ENCODE data around the gene PRDM16.

Gene PRDM16

GRCh38 chr1:3461238-3461933 is 392.4 kb downstream of the PRDM16 start:
- TF ChIP-seq CTCF (IDR thresholded peaks at IDR 0.05; ENCODE audit: borderline replicate concordance, insufficient read depth, low read depth, low read length), result no peak
- no peak overlapping the region for H3K4me3 ChIP-seq (ENCODE audit: low read depth, low read length)

- no peak for TF ChIP-seq CTCF (IDR thresholded peaks at IDR 0.05; ENCODE audit: borderline replicate concordance, insufficient read depth, low read depth, low read length)
- no peak overlapping the region for H3K4me3 ChIP-seq (ENCODE audit: low read depth, low read length)
These were observed 392.9 kb downstream of the PRDM16 start for GRCh38 chr1:3461934-3462275.

GRCh38 chr1:3462356-3463012 is 393.5 kb downstream of the PRDM16 start:
- no peak overlapping the region for H3K4me3 ChIP-seq (ENCODE audit: low read depth, low read length)
- no peak for TF ChIP-seq CTCF (IDR thresholded peaks at IDR 0.05; ENCODE audit: borderline replicate concordance, insufficient read depth, low read depth, low read length)

- H3K4me3 ChIP-seq (ENCODE audit: low read depth, low read length), result no peak overlapping the region
- TF ChIP-seq CTCF (IDR thresholded peaks at IDR 0.05; ENCODE audit: borderline replicate concordance, insufficient read depth, low read depth, low read length), result no peak
These were observed 394.0 kb downstream of the PRDM16 start for GRCh38 chr1:3463013-3463385.

GRCh38 chr1:3463408-3463863 is 394.4 kb downstream of the PRDM16 start:
- H3K4me3 ChIP-seq (ENCODE audit: low read depth, low read length), result no peak overlapping the region
- TF ChIP-seq CTCF (IDR thresholded peaks at IDR 0.05; ENCODE audit: borderline replicate concordance, insufficient read depth, low read depth, low read length), result no peak

- no peak for TF ChIP-seq CTCF (IDR thresholded peaks at IDR 0.05; ENCODE audit: borderline replicate concordance, insufficient read depth, low read depth, low read length)
- H3K4me3 ChIP-seq (ENCODE audit: low read depth, low read length), result no peak overlapping the region
These were observed 395.1 kb downstream of the PRDM16 start for GRCh38 chr1:3463891-3464648.

Measured in GM12875 (cell line).